ENCODE data around the gene STAC3. TPM values are rescaled to one million over a fixed set of nuclear protein-coding genes. Genes with fewer than 3 reads are reported as not detected.

STAC3 gene
- total RNA-seq, 2 donors from 2014 or later = 2.5 to 6.1 TPM

DNA sequence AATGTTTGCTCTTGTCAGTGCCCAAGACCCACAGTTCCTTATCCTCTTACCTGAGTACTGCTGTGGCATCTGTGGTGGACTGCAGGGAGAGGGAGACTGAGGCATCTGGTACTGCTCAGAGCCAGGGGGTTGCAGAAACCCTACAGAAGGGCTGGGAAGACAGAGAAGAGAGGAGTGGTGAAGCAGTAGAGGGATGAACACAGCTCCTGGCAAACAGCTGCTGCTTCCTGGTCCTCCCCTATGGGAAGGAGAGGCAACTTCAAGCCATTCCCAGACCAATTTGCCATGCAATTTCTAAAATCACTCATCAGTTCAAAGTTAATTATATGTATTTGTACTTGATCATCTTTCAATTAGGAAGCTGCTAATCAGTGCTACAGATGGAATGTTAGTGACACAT is 15.7 kb upstream of the STAC3 start:
- Mint-ChIP-seq H3K4me3 (no peak overlapping the region), H3K27ac (no peak overlapping the region), H3K9me3 (no peaks in the 10 kb centered on the region), H3K27me3 (no peaks in the 10 kb centered on the region), H3K4me1 (ENCODE audit: low read depth in 2 of 2) (peaks cover 0 to 4% of the 10 kb centered on the region in 2 donors), H3K36me3 (peaks cover 22% of the 10 kb centered on the region)
- ATAC-seq (no peak), DNase-seq (ENCODE audit: low spot score) (no peak)

DNA sequence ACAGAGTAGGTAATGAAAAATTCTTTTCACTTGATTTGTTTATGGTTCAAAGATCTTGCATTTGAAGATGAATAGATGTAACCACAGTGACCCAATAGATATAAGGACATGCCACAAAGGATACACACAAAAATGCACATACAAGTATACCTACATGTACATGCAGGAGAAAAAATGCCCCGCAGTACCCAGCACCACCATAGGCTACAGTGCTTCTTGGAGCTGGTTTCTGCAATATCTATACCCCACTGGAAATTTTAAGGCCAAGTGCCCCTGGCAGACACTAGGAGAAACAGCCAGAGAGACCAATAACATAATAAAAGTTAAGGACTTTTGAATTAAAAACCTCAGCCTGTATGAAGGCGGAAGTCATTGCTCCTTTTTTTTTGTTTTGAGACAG is 12.1 kb upstream of the STAC3 start:
- Mint-ChIP-seq H3K36me3 (peaks cover 7% of the 10 kb centered on the region), H3K9me3 (no peaks in the 10 kb centered on the region), H3K4me1 (ENCODE audit: low read depth in 2 of 2) (peaks cover 0 to 4% of the 10 kb centered on the region in 2 donors), H3K27ac (no peak overlapping the region), H3K4me3 (no peak overlapping the region), H3K27me3 (no peaks in the 10 kb centered on the region)
- DNase-seq (ENCODE audit: low spot score) (no peak), ATAC-seq (no peak)

DNA sequence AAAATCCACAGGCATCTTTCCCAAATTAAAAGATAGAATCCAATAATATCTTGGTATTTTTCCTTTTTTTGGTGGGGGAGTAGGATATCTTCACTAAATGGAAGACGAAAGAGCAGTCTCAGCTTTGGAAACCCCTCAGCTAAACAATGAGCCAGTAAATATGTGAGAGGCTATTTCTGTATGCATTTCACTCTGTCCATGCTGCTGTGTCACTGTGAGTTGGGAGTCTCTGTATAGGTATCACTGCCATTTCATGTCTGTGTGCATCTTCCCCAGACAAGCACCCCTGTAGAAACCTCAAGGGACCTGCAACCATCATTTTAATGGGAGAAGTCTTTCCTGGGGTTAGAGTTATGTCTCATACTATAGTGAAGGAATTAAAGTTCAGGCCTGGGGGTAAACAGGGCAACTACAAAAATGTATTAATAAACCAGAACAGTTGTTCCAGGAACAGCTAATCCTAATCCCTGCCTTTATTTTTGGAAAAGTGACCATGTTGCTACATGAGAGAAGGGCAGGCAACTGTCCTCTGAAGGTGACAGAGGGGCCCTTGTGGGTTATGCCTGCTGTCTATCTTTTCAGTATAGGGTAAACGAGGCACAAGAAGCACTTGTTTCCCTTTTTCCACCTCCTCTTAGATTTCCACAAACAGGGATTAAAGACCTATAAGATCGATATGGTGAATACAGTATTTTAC is 11.3 kb upstream of the STAC3 start:
- peaks cover 7% of the 10 kb centered on the region for H3K36me3 Mint-ChIP-seq
- no peak for DNase-seq (ENCODE audit: low spot score)
- no peak overlapping the region for H3K27ac Mint-ChIP-seq
- H3K4me3 Mint-ChIP-seq = no peak overlapping the region
- no peaks in the 10 kb centered on the region for H3K27me3 Mint-ChIP-seq
- no peak for ATAC-seq
- no peaks in the 10 kb centered on the region for H3K9me3 Mint-ChIP-seq
- peaks cover 0 to 4% of the 10 kb centered on the region in 2 donors for H3K4me1 Mint-ChIP-seq (ENCODE audit: low read depth in 2 of 2)

GRCh38 chr12:57261428-57261865 is 10.5 kb upstream of the STAC3 start:
- no peak for DNase-seq (ENCODE audit: low spot score)
- no peaks in the 10 kb centered on the region for H3K36me3 Mint-ChIP-seq
- no peaks in the 10 kb centered on the region for H3K9me3 Mint-ChIP-seq
- no peak for ATAC-seq
- H3K27me3 Mint-ChIP-seq = no peaks in the 10 kb centered on the region
- H3K4me3 Mint-ChIP-seq = no peak overlapping the region
- H3K27ac Mint-ChIP-seq = no peak overlapping the region
- peaks cover 0 to 4% of the 10 kb centered on the region in 2 donors for H3K4me1 Mint-ChIP-seq (ENCODE audit: low read depth in 2 of 2)

- ATAC-seq = no peak
- H3K4me1 Mint-ChIP-seq (ENCODE audit: low read depth in 2 of 2) = peaks cover 0 to 4% of the 10 kb centered on the region in 2 donors
- H3K36me3 Mint-ChIP-seq = no peaks in the 10 kb centered on the region
These were observed 9.4 kb upstream of the STAC3 start for GRCh38 chr12:57260366-57260765.

GRCh38 chr12:57258977-57259970 is 8.3 kb upstream of the STAC3 start:
- Mint-ChIP-seq H3K9me3 (no peaks in the 10 kb centered on the region), H3K27me3 (no peaks in the 10 kb centered on the region), H3K36me3 (no peaks in the 10 kb centered on the region), H3K4me1 (ENCODE audit: low read depth in 2 of 2) (peaks cover 0 to 4% of the 10 kb centered on the region in 2 donors), H3K27ac (no peak overlapping the region), H3K4me3 (no peak overlapping the region)
- DNase-seq (ENCODE audit: low spot score) (no peak), ATAC-seq (no peak)

More at GRCh38 chr12:57260366-57260765, 9.4 kb upstream of the STAC3 start:
- H3K4me3 Mint-ChIP-seq = no peak overlapping the region
- peak overlapping the region in 1 of 2 donors; percentile 45 for H3K27ac Mint-ChIP-seq
- no peak for DNase-seq (ENCODE audit: low spot score)
- no peaks in the 10 kb centered on the region for H3K27me3 Mint-ChIP-seq
- H3K9me3 Mint-ChIP-seq = no peaks in the 10 kb centered on the region

DNA sequence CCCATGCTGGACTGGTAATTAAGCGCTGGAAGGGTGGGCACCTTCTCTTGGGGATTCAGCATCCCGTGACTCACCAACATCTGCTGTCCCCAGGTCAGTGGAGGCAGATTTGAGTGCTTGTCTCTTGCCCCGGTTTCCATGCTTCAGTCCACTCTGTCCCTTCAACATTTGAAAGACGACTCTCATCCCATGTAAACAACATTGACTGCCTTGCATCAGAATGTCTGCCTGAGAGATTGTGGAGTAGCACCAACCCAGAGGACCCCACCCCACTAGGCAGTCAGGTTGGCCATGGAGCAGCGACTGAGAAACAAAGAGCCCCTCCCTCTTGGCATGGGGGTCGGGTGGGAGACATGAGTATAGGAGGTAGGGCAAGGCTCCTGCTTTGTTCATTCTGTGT is 4.9 kb upstream of the STAC3 start:
- Mint-ChIP-seq H3K27ac (no peak overlapping the region), H3K36me3 (no peaks in the 10 kb centered on the region), H3K4me1 (ENCODE audit: low read depth in 2 of 2) (no peaks in the 10 kb centered on the region), H3K27me3 (no peaks in the 10 kb centered on the region), H3K9me3 (no peaks in the 10 kb centered on the region), H3K4me3 (no peak overlapping the region)
- DNase-seq (ENCODE audit: low spot score) = no peak
- no peak for ATAC-seq

- DNase-seq (ENCODE audit: low spot score) (no peak), ATAC-seq (peak in 1 of 2 donors; percentile 45)
- H3K27ac Mint-ChIP-seq = no peak overlapping the region
- no peaks in the 10 kb centered on the region for H3K9me3 Mint-ChIP-seq
- no peaks in the 10 kb centered on the region for H3K27me3 Mint-ChIP-seq
- no peak overlapping the region for H3K4me3 Mint-ChIP-seq
- no peaks in the 10 kb centered on the region for H3K36me3 Mint-ChIP-seq
- no peaks in the 10 kb centered on the region for H3K4me1 Mint-ChIP-seq (ENCODE audit: low read depth in 2 of 2)
These were observed 3.7 kb upstream of the STAC3 start for GRCh38 chr12:57254506-57255280.

DNA sequence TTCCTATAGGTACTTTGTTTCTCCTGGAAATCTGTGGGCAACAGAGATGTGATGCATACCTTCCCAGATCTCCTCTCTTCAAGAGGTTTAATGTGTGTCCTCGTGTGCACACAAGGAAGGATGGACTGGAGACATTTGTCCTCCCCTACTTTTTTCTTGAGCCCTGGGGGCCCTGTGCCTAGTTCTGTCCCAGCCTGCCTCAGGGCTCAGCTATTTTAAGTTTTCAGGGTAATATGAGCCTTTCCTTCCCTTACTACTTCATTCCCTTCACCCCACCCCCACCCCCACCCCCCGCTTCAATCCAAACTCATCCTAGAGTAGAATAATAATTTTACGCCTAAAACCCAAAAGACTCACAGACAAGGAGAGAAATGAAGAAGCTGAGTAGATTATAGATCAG is 446 bp downstream of the STAC3 start:
- Mint-ChIP-seq H3K4me1 (ENCODE audit: low read depth in 2 of 2) (peaks cover 0 to 8% of the 10 kb centered on the region in 2 donors), H3K36me3 (no peaks in the 10 kb centered on the region), H3K4me3 (no peak overlapping the region), H3K27me3 (no peaks in the 10 kb centered on the region), H3K27ac (no peak overlapping the region), H3K9me3 (no peaks in the 10 kb centered on the region)
- ATAC-seq = no peak
- DNase-seq (ENCODE audit: low spot score) = no peak

- peaks cover 2 to 4% of the 10 kb centered on the region in 2 donors for H3K27me3 Mint-ChIP-seq
- H3K4me1 Mint-ChIP-seq (ENCODE audit: low read depth in 2 of 2) = peaks cover 1 to 9% of the 10 kb centered on the region in 2 donors
- H3K9me3 Mint-ChIP-seq = no peaks in the 10 kb centered on the region
- no peak overlapping the region for H3K27ac Mint-ChIP-seq
- no peaks in the 10 kb centered on the region for H3K36me3 Mint-ChIP-seq
- ATAC-seq (peak in 1 of 2 donors; percentile 17), DNase-seq (ENCODE audit: low spot score) (no peak)
- H3K4me3 Mint-ChIP-seq = no peak overlapping the region
These were observed 1.8 kb downstream of the STAC3 start for GRCh38 chr12:57248934-57249742.

DNA sequence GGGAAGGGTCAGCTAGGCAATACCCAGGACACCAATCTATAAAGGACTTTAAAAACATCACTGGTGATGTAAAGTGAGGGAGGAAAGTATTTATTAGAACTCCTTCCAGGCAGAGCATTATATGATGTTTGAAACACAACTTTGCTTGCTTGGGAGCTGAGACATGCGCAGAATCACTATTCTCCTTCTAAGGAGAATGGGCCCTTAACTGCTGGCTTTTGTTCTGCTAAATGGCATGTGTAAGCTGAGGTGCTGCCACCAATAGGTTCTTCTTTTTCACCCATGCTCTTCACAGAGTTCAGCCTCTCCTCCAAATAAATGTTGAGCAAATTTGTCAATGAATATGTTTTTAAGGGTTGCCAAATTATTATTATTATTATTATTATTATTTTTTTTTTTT is 3.9 kb downstream of the STAC3 start:
- peaks cover 15 to 20% of the 10 kb centered on the region in 2 donors for H3K27me3 Mint-ChIP-seq

DNA sequence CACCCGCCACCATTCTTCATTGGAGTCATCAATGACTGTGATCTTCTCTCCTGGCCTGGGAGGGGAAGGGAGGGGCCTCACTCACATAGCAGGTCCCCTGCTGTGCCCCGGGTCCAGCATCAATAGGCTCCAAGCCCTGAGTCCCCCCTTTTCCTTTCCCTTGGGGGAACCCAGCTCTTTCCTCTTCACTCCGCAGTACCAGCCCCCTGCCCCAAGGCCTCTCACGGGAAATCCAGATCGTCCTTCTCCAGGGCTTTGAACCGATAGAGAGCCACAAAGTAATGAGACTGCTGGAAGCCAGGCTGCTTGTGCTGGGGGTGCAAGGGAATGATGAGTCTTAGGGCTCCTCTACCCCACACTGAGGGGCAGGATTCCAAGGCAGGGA is 6.7 kb downstream of the STAC3 start:
- ATAC-seq (no peak), DNase-seq (ENCODE audit: low spot score) (no peak)
- peaks cover 38 to 42% of the 10 kb centered on the region in 2 donors for H3K4me1 Mint-ChIP-seq (ENCODE audit: low read depth in 2 of 2)
- H3K27ac Mint-ChIP-seq = no peak overlapping the region
- H3K9me3 Mint-ChIP-seq = no peaks in the 10 kb centered on the region
- no peaks in the 10 kb centered on the region for H3K36me3 Mint-ChIP-seq
- peaks cover 30 to 39% of the 10 kb centered on the region in 2 donors for H3K27me3 Mint-ChIP-seq
- peak overlapping the region; percentile 73 for H3K4me3 Mint-ChIP-seq

More for the DNA sequence above, 3.9 kb downstream of the STAC3 start:
- Mint-ChIP-seq H3K4me1 (ENCODE audit: low read depth in 2 of 2) (peaks cover 15 to 24% of the 10 kb centered on the region in 2 donors), H3K27ac (no peak overlapping the region), H3K9me3 (no peaks in the 10 kb centered on the region), H3K4me3 (no peak overlapping the region), H3K36me3 (no peaks in the 10 kb centered on the region)
- DNase-seq (ENCODE audit: low spot score) (no peak), ATAC-seq (no peak)

Data from natural killer cell treated with Interleukin-12 subunit alpha and Interleukin-12 subunit beta and Interleukin-15 and Interleukin-18, amount 100 ng/mL, for 72 hours (primary cell).